H1 (cell line): ENCODE results near the gene KAT8. TPM values are rescaled to one million over a fixed set of nuclear protein-coding genes. Genes with fewer than 3 reads are reported as not detected.
A peak's percentile ranks its signal among the peaks of the same experiment; 100 is the strongest.

ENCODE experiments used
- CTCF ChIA-PET: fragments of 300-600 bp; sonication (Branson Sonifier 250); formaldehyde crosslinking; loops from one replicate; lab custom pipeline; 2021; ENCODE audit not compliant: partially characterized antibody; lab: Charles Lee
- POLR2A ChIA-PET: fragments of 300-600 bp; sonication (Branson Sonifier 250); formaldehyde crosslinking; loops from one replicate; lab custom pipeline; 2021; ENCODE audit warnings: inconsistent platforms; ENCODE audit not compliant: partially characterized antibody; lab: Charles Lee
- DNase-seq, 2 experiments: peaks; one replicate each; pipeline versions ENCODE4 v3.0.0 to v3.0.0-alpha.2; 2010 to 2022; ENCODE audit warnings: low spot score in 2 of 2, low read depth in 1 of 2, mixed read lengths in 1 of 2
- FAIRE-seq: peaks from 2 replicates; lab custom pipeline; 2011; peaks lifted over from hg19 to GRCh38; lab: Jason Lieb, UNC
- H2AFZ ChIP-seq: 2 replicates; pipeline ENCODE4 v1.8.1; 2012; ENCODE audit warnings: low read length, inconsistent platforms
- H2AK5ac ChIP-seq: 2 replicates; pipeline ENCODE4 v1.6.1; 2013; ENCODE audit warnings: low read depth, low read length
- H2BK120ac ChIP-seq: replicated peaks from 2 replicates; pipeline ENCODE3; 2013; ENCODE audit warnings: low read depth, low read length, inconsistent platforms
- H2BK12ac ChIP-seq: 2 replicates; pipeline ENCODE4 v1.6.1; 2013; ENCODE audit warnings: low read depth, low read length
- H2BK15ac ChIP-seq: 2 replicates; pipeline ENCODE4 v1.6.1; 2013; ENCODE audit warnings: low read length
- H2BK20ac ChIP-seq: 2 replicates; pipeline ENCODE4 v1.6.1; 2013; ENCODE audit warnings: low read length
- H2BK5ac ChIP-seq: 2 replicates; pipeline ENCODE4 v1.6.1; 2013; ENCODE audit warnings: low read depth, low read length
- H3K14ac ChIP-seq: 2 replicates; pipeline ENCODE4 v1.6.1; 2013; ENCODE audit warnings: inconsistent platforms; ENCODE audit not compliant: insufficient read length
- H3K18ac ChIP-seq: 2 replicates; pipeline ENCODE4 v1.6.1; 2013; ENCODE audit warnings: low read length; ENCODE audit errors: extremely low read depth
- H3K23ac ChIP-seq: 2 replicates; pipeline ENCODE4 v1.6.1; 2013; ENCODE audit warnings: inconsistent platforms; ENCODE audit not compliant: insufficient read length
- H3K23me2 ChIP-seq: 2 replicates; pipeline ENCODE4 v1.6.1; 2013; ENCODE audit warnings: low read depth, low read length
- H3K27ac ChIP-seq: 2 replicates; pipeline ENCODE4 v1.6.1; 2011; ENCODE audit warnings: low read depth, low read length, inconsistent platforms
- H3K27me3 ChIP-seq, 4 experiments: replicated peaks in 1 of 4; 1 replicate in 1 of 4; 2 replicates in 3 of 4; pipeline versions ENCODE4 v1.6.1 to v1.8.1; 2011 to 2013; ENCODE audit warnings: low read length in 3 of 4, mild to moderate bottlenecking in 3 of 4, inconsistent platforms in 2 of 4, mixed read lengths in 2 of 4, moderate library complexity in 1 of 4; ENCODE audit not compliant: control insufficient read depth in 3 of 4, insufficient read depth in 3 of 4; ENCODE audit errors: extremely low read depth in 1 of 4
- H3K36me3 ChIP-seq, 4 experiments: 2 replicates each; pipeline versions ENCODE4 v1.6.1 to v1.8.1; 2011 to 2013; ENCODE audit warnings: mild to moderate bottlenecking in 4 of 4, low read length in 3 of 4, moderate library complexity in 2 of 4, control low read depth in 1 of 4, inconsistent platforms in 1 of 4; ENCODE audit not compliant: insufficient read depth in 4 of 4, control insufficient read depth in 2 of 4
- H3K4ac ChIP-seq: replicated peaks from 2 replicates; pipeline ENCODE3; 2013; ENCODE audit warnings: low read length, low read depth, mixed read lengths, inconsistent platforms; ENCODE audit not compliant: insufficient read length
- H3K4me1 ChIP-seq, 4 experiments: replicated peaks in 1 of 4; 1 replicate in 1 of 4; 2 replicates in 3 of 4; pipeline versions ENCODE4 v1.6.1 to v1.8.1; 2011 to 2013; ENCODE audit warnings: low read length in 3 of 4, inconsistent platforms in 2 of 4, mixed read lengths in 1 of 4; ENCODE audit not compliant: insufficient read depth in 4 of 4, control insufficient read depth in 3 of 4
- H3K4me2 ChIP-seq, 2 experiments: 2 replicates each; pipeline versions ENCODE4 v1.6.1 to v1.8.1; 2011 to 2013; ENCODE audit warnings: low read depth in 2 of 2, low read length in 2 of 2, control low read depth in 1 of 2, inconsistent platforms in 1 of 2, mild to moderate bottlenecking in 1 of 2; ENCODE audit not compliant: insufficient read depth in 1 of 2
- H3K4me3 ChIP-seq, 4 experiments: fragments of 200-600, 300-600 bp in 1 of 4; sonication (generic), shearing (Covaris generic), sonication (Bioruptor Twin) in 1 of 4; 2 replicates each; pipeline versions ENCODE4 v1.5.1 to v1.8.1; 2011 to 2016; ENCODE audit warnings: low read length in 4 of 4, low read depth in 3 of 4, control low read depth in 2 of 4, inconsistent platforms in 2 of 4, mild to moderate bottlenecking in 2 of 4, mixed read lengths in 1 of 4, moderate library complexity in 1 of 4; ENCODE audit not compliant: insufficient read depth in 2 of 4; ENCODE audit errors: extremely low read depth in 1 of 4
- H3K56ac ChIP-seq: replicated peaks from 2 replicates; pipeline ENCODE3; 2013; ENCODE audit warnings: low read depth, mild to moderate bottlenecking, mixed read lengths, low read length, inconsistent platforms; ENCODE audit not compliant: insufficient read length
- H3K79me1 ChIP-seq: 2 replicates; pipeline ENCODE4 v1.6.1; 2013; ENCODE audit warnings: low read depth, low read length, control low read depth
- H3K79me2 ChIP-seq, 2 experiments: 2 replicates each; pipeline versions ENCODE4 v1.6.1 to v1.8.1; 2012 to 2013; ENCODE audit warnings: low read length in 2 of 2, mild to moderate bottlenecking in 2 of 2, inconsistent platforms in 1 of 2; ENCODE audit not compliant: insufficient read depth in 2 of 2, control insufficient read depth in 1 of 2
- H3K9ac ChIP-seq, 4 experiments: replicated peaks in 1 of 4; 1 replicate in 1 of 4; 2 replicates in 3 of 4; pipeline versions ENCODE4 v1.6.1 to v1.8.1; 2011 to 2013; ENCODE audit warnings: low read depth in 3 of 4, low read length in 3 of 4, control low read depth in 2 of 4, mild to moderate bottlenecking in 2 of 4, moderate library complexity in 2 of 4, inconsistent platforms in 1 of 4; ENCODE audit errors: extremely low read depth in 1 of 4
- H3K9me3 ChIP-seq, 2 experiments: 2 replicates each; pipeline versions ENCODE4 v1.6.1 to v1.8.1; 2012 to 2013; ENCODE audit warnings: mild to moderate bottlenecking in 2 of 2, moderate library complexity in 2 of 2, control low read depth in 1 of 2, inconsistent platforms in 1 of 2, low read depth in 1 of 2, low read length in 1 of 2, mixed read lengths in 1 of 2; ENCODE audit not compliant: insufficient read depth in 2 of 2
- H4K20me1 ChIP-seq, 2 experiments: replicated peaks in 1 of 2; 2 replicates each; pipeline versions ENCODE3 to v1.8.1; 2011 to 2013; ENCODE audit warnings: inconsistent platforms in 2 of 2, low read length in 2 of 2, mild to moderate bottlenecking in 1 of 2; ENCODE audit not compliant: insufficient read depth in 2 of 2, control insufficient read depth in 1 of 2
- H4K5ac ChIP-seq: 2 replicates; pipeline ENCODE4 v1.6.1; 2013; ENCODE audit warnings: low read length, low read depth, mixed read lengths, inconsistent platforms; ENCODE audit not compliant: insufficient read length
- H4K8ac ChIP-seq: 2 replicates; pipeline ENCODE4 v1.8.0; 2013; ENCODE audit warnings: mild to moderate bottlenecking, moderate library complexity, low read length, inconsistent platforms; ENCODE audit not compliant: insufficient read depth; ENCODE audit errors: extremely low read depth
- H4K91ac ChIP-seq: replicated peaks from 2 replicates; pipeline ENCODE3; 2013; ENCODE audit warnings: low read length, mixed read lengths, inconsistent platforms; ENCODE audit not compliant: insufficient read length
- ASH2L ChIP-seq: fragments of 200-600, 300-600 bp; sonication (generic); IDR thresholded peaks from one replicate; pipeline ENCODE4 v1.7.1; 2017; ENCODE audit warnings: low read length
- CREB1 ChIP-seq: IDR thresholded peaks from 2 replicates; pipeline ENCODE4 v1.6.1; 2012; ENCODE audit warnings: inconsistent platforms
- KDM4A ChIP-seq: IDR thresholded peaks from one replicate; pipeline ENCODE4 v1.7.1; 2012; ENCODE audit warnings: low read depth, mild to moderate bottlenecking, moderate library complexity, low read length, inconsistent platforms; ENCODE audit not compliant: severe bottlenecking
- PHF8 ChIP-seq: fragments of 200-600 bp; sonication (generic); conservative IDR thresholded peaks from 2 replicates; pipeline ENCODE4 v1.7.1; 2012; ENCODE audit warnings: low read depth, mild to moderate bottlenecking, inconsistent platforms, low read length, moderate library complexity
- RAD21 ChIP-seq, 2 experiments: IDR thresholded peaks in 1 of 2; conservative IDR thresholded peaks in 1 of 2; 2 replicates each; pipeline ENCODE4 v1.6.1; 2011; ENCODE audit warnings: low read depth in 2 of 2, low read length in 2 of 2, improper control_type of control experiment in 1 of 2, inconsistent platforms in 1 of 2, mild to moderate bottlenecking in 1 of 2, moderate library complexity in 1 of 2
- SAP30 ChIP-seq: fragments of 300-600 bp; sonication (generic); IDR thresholded peaks from 2 replicates; pipeline ENCODE4 v1.7.1; 2012; ENCODE audit warnings: low read length, moderate library complexity, mild to moderate bottlenecking, inconsistent platforms; ENCODE audit not compliant: insufficient read depth, insufficient replicate concordance
- SIN3A ChIP-seq, 2 experiments: IDR thresholded peaks in 1 of 2; conservative IDR thresholded peaks in 1 of 2; 2 replicates each; pipeline ENCODE4 v1.6.1; 2011 to 2012; ENCODE audit warnings: low read length in 2 of 2, improper control_type of control experiment in 1 of 2, low read depth in 1 of 2, mild to moderate bottlenecking in 1 of 2
- SP4 ChIP-seq: IDR thresholded peaks from 2 replicates; pipeline ENCODE4 v1.6.1; 2012; ENCODE audit warnings: low read length, inconsistent platforms
- TAF7 ChIP-seq: optimal IDR thresholded peaks from 2 replicates; pipeline ENCODE3; 2011; ENCODE audit warnings: low read depth, mild to moderate bottlenecking, inconsistent platforms, low read length, moderate library complexity, borderline replicate concordance
- WGBS, 2 experiments: shearing (Covaris generic) in 1 of 2; methylation state at CpG; one replicate each; pipeline versions ENCODE4 v1.1.6 to v1.1.7; 2013 to 2015; ENCODE audit warnings: low lambda C conversion rate in 2 of 2, mixed read lengths in 2 of 2, inconsistent platforms in 1 of 2, low coverage in 1 of 2, missing lambda C conversion rate in 1 of 2; ENCODE audit not compliant: insufficient replicate concordance in 2 of 2, insufficient coverage in 1 of 2, insufficient read length in 1 of 2; ENCODE audit errors: extremely low coverage in 1 of 2, missing lambda C conversion rate in 1 of 2; 5-methylcytosine and 5-hydroxymethylcytosine counted together
- polyA plus RNA-seq, 7 experiments: library from polyadenylated mRNA; depleted of rRNA in 3 of 7; stranded (reverse) in 5 of 7; unstranded in 2 of 7; fragments of >200 nt in 5 of 7; fragments of 200-250 nt in 2 of 7; gene quantifications; 1 replicate in 5 of 7; 2 replicates in 1 of 7; 4 replicates in 1 of 7; pipeline versions ENCODE4 v1.2.1 to v1.2.3, GENCODE V29; 2011 to 2013; ENCODE audit warnings: missing spikeins in 2 of 7, mixed read lengths in 2 of 7
- total RNA-seq: library from RNA; stranded (reverse); fragmentation: NEBNext Ultra II Directional; extraction: Animal tissue kit (Norgen Biotek cat#: 25700); gene quantifications from 2 replicates; pipeline ENCODE4 v1.2.1, GENCODE V29; 2021
- TF ChIP-seq, protein P1 (sequence below): IDR thresholded peaks from 2 replicates; pipeline ENCODE4 v1.6.1; 2011; ENCODE audit warnings: low read length, improper control_type of control experiment

The KAT8 gene
- total and polyA plus RNA-seq, 2 of the 8 experiments (the other 6 are each of a cell fraction or from before 2014, with no cell fraction given) = 52.6 to 61.6 TPM

DNA sequence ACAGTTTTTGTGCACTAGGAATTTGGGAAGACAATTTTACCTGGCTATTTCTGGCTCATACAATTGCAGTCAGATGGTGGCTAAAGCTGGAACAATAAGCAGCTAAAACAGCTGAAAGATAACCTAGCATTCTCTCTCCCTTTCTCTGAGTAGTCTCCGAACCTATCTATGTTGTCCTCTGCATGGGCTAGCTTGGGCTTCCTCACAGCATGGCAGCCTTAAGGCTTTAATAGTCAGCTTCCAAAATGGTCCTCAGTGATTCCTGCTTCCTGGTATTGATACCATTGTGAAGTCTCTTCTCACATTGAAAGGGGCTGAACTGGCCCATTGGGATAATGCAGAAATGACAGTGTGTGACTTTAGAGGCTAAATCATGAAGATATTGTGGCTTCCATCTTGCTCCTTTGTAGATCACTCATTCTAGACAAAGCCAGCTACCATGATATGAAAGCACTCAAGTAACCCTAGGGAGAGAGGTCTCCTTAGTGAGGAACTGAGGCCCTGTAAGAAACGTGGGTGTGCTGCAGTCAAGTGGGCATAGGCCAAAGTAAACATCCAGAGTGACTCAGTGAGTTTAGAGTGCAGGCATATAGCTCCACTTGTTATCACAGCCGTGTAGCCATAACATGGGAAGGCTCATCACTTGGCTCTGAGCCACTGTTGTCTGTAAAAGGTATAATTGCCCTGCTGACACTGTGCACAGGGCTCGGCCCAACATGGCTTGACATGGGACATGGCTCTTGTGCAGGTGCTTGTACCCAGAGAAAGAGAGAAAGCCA lies 17.4 kb upstream of the KAT8 start:
- WGBS, 2 experiments = 63% methylated on average over 4 of the region's 4 CpGs; no CpG with 5 or more reads in 1 of the 2 experiments
- no peak for FAIRE-seq
- CTCF ChIA-PET = interaction anchor here (0.6 to 1.9 kb wide), 10 partner anchors 11 to 345 kb away, joined by 3 to 7 read pairs (median 3); partner anchors contain the start of gene KAT8
- TF ChIP-seq, protein P1, sequence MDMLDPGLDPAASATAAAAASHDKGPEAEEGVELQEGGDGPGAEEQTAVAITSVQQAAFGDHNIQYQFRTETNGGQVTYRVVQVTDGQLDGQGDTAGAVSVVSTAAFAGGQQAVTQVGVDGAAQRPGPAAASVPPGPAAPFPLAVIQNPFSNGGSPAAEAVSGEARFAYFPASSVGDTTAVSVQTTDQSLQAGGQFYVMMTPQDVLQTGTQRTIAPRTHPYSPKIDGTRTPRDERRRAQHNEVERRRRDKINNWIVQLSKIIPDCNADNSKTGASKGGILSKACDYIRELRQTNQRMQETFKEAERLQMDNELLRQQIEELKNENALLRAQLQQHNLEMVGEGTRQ = no peak
- no peak for TF ChIP-seq KDM4A
- TF ChIP-seq RAD21 (IDR thresholded peaks at IDR 0.05 in 1 of 2, conservative IDR thresholded peaks at IDR 0.05 in 1 of 2; ENCODE audit: low read depth in 2 of 2, low read length in 2 of 2) = no peak
- TF ChIP-seq SP4 = no peak
- TF ChIP-seq TAF7 = no peak
- TF ChIP-seq ASH2L = no peak
- no peak for TF ChIP-seq SAP30
- TF ChIP-seq PHF8 = no peak
- no peak for TF ChIP-seq SIN3A (conservative IDR thresholded peaks at IDR 0.05 in 1 of 2, IDR thresholded peaks at IDR 0.05 in 1 of 2; ENCODE audit: low read depth in 1 of 2, low read length in 2 of 2)
- no peak for TF ChIP-seq CREB1

More for the DNA sequence above, 17.4 kb upstream of the KAT8 start:
- no peaks in the 10 kb centered on the region for H4K20me1 ChIP-seq
- DNase-seq = no peak
- H4K8ac ChIP-seq = no peak overlapping the region
- H3K4me2 ChIP-seq = no peak overlapping the region
- POLR2A ChIA-PET = interaction anchor here (0.7 to 3.0 kb wide), 8 partner anchors 10 to 80 kb away, joined by 3 to 16 read pairs (median 6); partner anchors contain the start of genes FUS, KAT8, ZNF646 and ZNF668
- H4K5ac ChIP-seq = no peak overlapping the region
- no peak overlapping the region for H2BK5ac ChIP-seq
- no peak overlapping the region for H3K14ac ChIP-seq
- no peak overlapping the region for H3K9ac ChIP-seq
- H3K23me2 ChIP-seq = no peaks in the 10 kb centered on the region
- H3K9me3 ChIP-seq = no peaks in the 10 kb centered on the region
- no peak overlapping the region for H2BK15ac ChIP-seq
- 0 out of 7 replicates have a peak, but pooled peaks cover 0 to 2% (median 0%) of the 10 kb centered on the region in 4 experiments for H3K27me3 ChIP-seq
- no peaks in the 10 kb centered on the region for H3K4me1 ChIP-seq
- H2BK120ac ChIP-seq = no peak overlapping the region
- H2AK5ac ChIP-seq = 0 out of 2 replicates have a peak overlapping the region, but pooled peaks have one; percentile 67
- H3K79me2 ChIP-seq = no peaks in the 10 kb centered on the region
- H2BK12ac ChIP-seq = no peak overlapping the region
- H3K4me3 ChIP-seq = no peak overlapping the region
- H3K56ac ChIP-seq = no peak overlapping the region
- no peak overlapping the region for H2AFZ ChIP-seq
- H3K23ac ChIP-seq = no peak overlapping the region
- H3K79me1 ChIP-seq = no peaks in the 10 kb centered on the region
- no peak overlapping the region for H3K4ac ChIP-seq
- H3K18ac ChIP-seq = no peak overlapping the region
- H4K91ac ChIP-seq = no peak overlapping the region
- H3K27ac ChIP-seq = no peak overlapping the region
- H3K36me3 ChIP-seq = no peaks in the 10 kb centered on the region
- H2BK20ac ChIP-seq = no peak overlapping the region
